Measurements from ENCODE around the gene KCNJ16.

The KCNJ16 gene

GRCh38 chr17:70181866-70182265 lies 106.8 kb downstream of the KCNJ16 start:
- no peaks in the 10 kb centered on the region for H3K4me1 ChIP-seq (ENCODE audit: insufficient read depth, insufficient read length)
- no peaks in the 10 kb centered on the region for H3K36me3 ChIP-seq (ENCODE audit: insufficient read depth, insufficient read length, low read length)
- no peaks in the 10 kb centered on the region for H3K9me3 ChIP-seq (ENCODE audit: insufficient read depth, low read length)
- no peak overlapping the region for H3K4me3 ChIP-seq (ENCODE audit: insufficient read length, low read depth)
- no peak overlapping the region for H3K9ac ChIP-seq (ENCODE audit: insufficient read length, low read depth)
- DNase-seq (ENCODE audit: low read depth, low spot score) = no peak
- no peaks in the 10 kb centered on the region for H3K27me3 ChIP-seq (ENCODE audit: insufficient read depth, insufficient read length)
- TF ChIP-seq SUZ12 (IDR thresholded peaks at IDR 0.05; ENCODE audit: extremely low read depth, insufficient read depth, insufficient read length) (no peak), ZNF274 (IDR thresholded peaks at IDR 0.05; ENCODE audit: low read depth, low read length) (no peak), YY1 (IDR thresholded peaks at IDR 0.05; ENCODE audit: insufficient read depth, insufficient read length) (no peak)

- TF ChIP-seq SUZ12 (IDR thresholded peaks at IDR 0.05; ENCODE audit: extremely low read depth, insufficient read depth, insufficient read length) (no peak), ZNF274 (IDR thresholded peaks at IDR 0.05; ENCODE audit: low read depth, low read length) (no peak), YY1 (IDR thresholded peaks at IDR 0.05; ENCODE audit: insufficient read depth, insufficient read length) (no peak)
- no peaks in the 10 kb centered on the region for H3K9me3 ChIP-seq (ENCODE audit: insufficient read depth, low read length)
- H3K4me1 ChIP-seq (ENCODE audit: insufficient read depth, insufficient read length) = no peaks in the 10 kb centered on the region
- DNase-seq (ENCODE audit: low read depth, low spot score) = no peak
- no peak overlapping the region for H3K4me3 ChIP-seq (ENCODE audit: insufficient read length, low read depth)
- H3K9ac ChIP-seq (ENCODE audit: insufficient read length, low read depth) = no peak overlapping the region
- H3K27me3 ChIP-seq (ENCODE audit: insufficient read depth, insufficient read length) = no peaks in the 10 kb centered on the region
- H3K36me3 ChIP-seq (ENCODE audit: insufficient read depth, insufficient read length, low read length) = no peaks in the 10 kb centered on the region
Measured at GRCh38 chr17:70183508-70183907, 108.5 kb downstream of the KCNJ16 start.

DNA sequence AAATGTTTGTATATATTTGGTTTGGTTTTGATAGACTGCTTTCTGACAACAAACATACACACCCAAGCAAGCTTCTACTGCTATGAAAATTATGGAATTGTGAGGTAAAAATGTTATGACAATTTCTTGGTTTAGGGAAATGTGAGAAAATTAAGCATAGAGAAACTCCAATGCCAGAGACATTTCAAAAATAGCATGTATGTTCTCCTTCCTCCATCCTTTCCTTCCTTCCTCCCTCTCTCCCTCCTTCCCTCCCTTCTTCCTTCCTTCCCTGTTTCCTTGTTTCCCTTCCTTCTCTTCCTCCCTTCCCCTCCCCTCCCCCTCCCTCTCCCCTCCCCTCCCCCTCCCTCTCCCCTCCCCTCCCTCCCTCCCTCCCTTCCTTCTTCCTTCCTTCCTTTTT lies 109.2 kb downstream of the KCNJ16 start:
- H3K9ac ChIP-seq (ENCODE audit: insufficient read length, low read depth) = no peak overlapping the region
- H3K9me3 ChIP-seq (ENCODE audit: insufficient read depth, low read length) = no peaks in the 10 kb centered on the region
- no peak overlapping the region for H3K4me3 ChIP-seq (ENCODE audit: insufficient read length, low read depth)
- no peak for DNase-seq (ENCODE audit: low read depth, low spot score)
- TF ChIP-seq SUZ12 (IDR thresholded peaks at IDR 0.05; ENCODE audit: extremely low read depth, insufficient read depth, insufficient read length) = no peak
- TF ChIP-seq ZNF274 (IDR thresholded peaks at IDR 0.05; ENCODE audit: low read depth, low read length) = no peak
- no peak for TF ChIP-seq YY1 (IDR thresholded peaks at IDR 0.05; ENCODE audit: insufficient read depth, insufficient read length)
- H3K27me3 ChIP-seq (ENCODE audit: insufficient read depth, insufficient read length) = no peaks in the 10 kb centered on the region
- H3K4me1 ChIP-seq (ENCODE audit: insufficient read depth, insufficient read length) = no peaks in the 10 kb centered on the region
- H3K36me3 ChIP-seq (ENCODE audit: insufficient read depth, insufficient read length, low read length) = no peaks in the 10 kb centered on the region

GRCh38 chr17:70184770-70185169 lies 109.7 kb downstream of the KCNJ16 start:
- no peaks in the 10 kb centered on the region for H3K36me3 ChIP-seq (ENCODE audit: insufficient read depth, insufficient read length, low read length)
- H3K4me1 ChIP-seq (ENCODE audit: insufficient read depth, insufficient read length) = no peaks in the 10 kb centered on the region
- no peak for TF ChIP-seq SUZ12 (IDR thresholded peaks at IDR 0.05; ENCODE audit: extremely low read depth, insufficient read depth, insufficient read length)
- no peak for TF ChIP-seq ZNF274 (IDR thresholded peaks at IDR 0.05; ENCODE audit: low read depth, low read length)
- no peak for TF ChIP-seq YY1 (IDR thresholded peaks at IDR 0.05; ENCODE audit: insufficient read depth, insufficient read length)
- H3K27me3 ChIP-seq (ENCODE audit: insufficient read depth, insufficient read length) = no peaks in the 10 kb centered on the region
- H3K4me3 ChIP-seq (ENCODE audit: insufficient read length, low read depth) = no peak overlapping the region
- DNase-seq (ENCODE audit: low read depth, low spot score) = no peak
- H3K9me3 ChIP-seq (ENCODE audit: insufficient read depth, low read length) = no peaks in the 10 kb centered on the region
- no peak overlapping the region for H3K9ac ChIP-seq (ENCODE audit: insufficient read length, low read depth)

All from NT2/D1 (cell line).